ENCODE results near the gene UBE2R2.
"Not testable (repeated sequence)": the region's sequence is repeated elsewhere in the genome, so short reads cannot be mapped to it uniquely, and the experiment has no call there.

Gene UBE2R2

GRCh38 chr9:33956544-33956943, 139.6 kb downstream of the UBE2R2 start:
- H3K4me3 ChIP-seq (ENCODE audit: control insufficient read depth, low read depth, low read length): no peak overlapping the region
- no peak for TF ChIP-seq CTCF (conservative IDR thresholded peaks at IDR 0.05; ENCODE audit: control insufficient read depth, insufficient read depth, low read depth, low read length)
- no peak for DNase-seq (ENCODE audit: low read depth)

GRCh38 chr9:33959725-33960124, 142.8 kb downstream of the UBE2R2 start:
- no peak for TF ChIP-seq CTCF (conservative IDR thresholded peaks at IDR 0.05; ENCODE audit: control insufficient read depth, insufficient read depth, low read depth, low read length)
- H3K4me3 ChIP-seq (ENCODE audit: control insufficient read depth, low read depth, low read length): no peak overlapping the region

GRCh38 chr9:33962468-33962867, 145.5 kb downstream of the UBE2R2 start:
- not testable (repeated sequence) for DNase-seq (ENCODE audit: low read depth); H3K4me3 ChIP-seq (ENCODE audit: control insufficient read depth, low read depth, low read length)

More at GRCh38 chr9:33959725-33960124, 142.8 kb downstream of the UBE2R2 start:
- DNase-seq (ENCODE audit: low read depth): no peak

- no peak overlapping the region for H3K4me3 ChIP-seq (ENCODE audit: control insufficient read depth, low read depth, low read length)
- DNase-seq (ENCODE audit: low read depth): no peak
- no peak for TF ChIP-seq CTCF (conservative IDR thresholded peaks at IDR 0.05; ENCODE audit: control insufficient read depth, insufficient read depth, low read depth, low read length)
Measured at GRCh38 chr9:33964086-33964768, 147.3 kb downstream of the UBE2R2 start.
